Medulla oblongata (tissue), 1 donor: Measurements from ENCODE around the gene DLGAP1.
A peak's percentile ranks its signal among the peaks of the same experiment; 100 is the strongest.
"Not testable (repeated sequence)": the region's sequence is repeated elsewhere in the genome, so short reads cannot be mapped to it uniquely, and the experiment has no call there.

Experiments used
- DNase-seq: peaks from one replicate; pipeline ENCODE4 v3.0.0-alpha.2; 2015; ENCODE audit errors: extremely low spot score

DLGAP1 gene

GRCh38 chr18:3660739-3661515 lies 794.2 kb downstream of the DLGAP1 start:
- DNase-seq: peak; percentile 27

GRCh38 chr18:3658529-3658928 lies 796.6 kb downstream of the DLGAP1 start:
- DNase-seq: no peak

DNA sequence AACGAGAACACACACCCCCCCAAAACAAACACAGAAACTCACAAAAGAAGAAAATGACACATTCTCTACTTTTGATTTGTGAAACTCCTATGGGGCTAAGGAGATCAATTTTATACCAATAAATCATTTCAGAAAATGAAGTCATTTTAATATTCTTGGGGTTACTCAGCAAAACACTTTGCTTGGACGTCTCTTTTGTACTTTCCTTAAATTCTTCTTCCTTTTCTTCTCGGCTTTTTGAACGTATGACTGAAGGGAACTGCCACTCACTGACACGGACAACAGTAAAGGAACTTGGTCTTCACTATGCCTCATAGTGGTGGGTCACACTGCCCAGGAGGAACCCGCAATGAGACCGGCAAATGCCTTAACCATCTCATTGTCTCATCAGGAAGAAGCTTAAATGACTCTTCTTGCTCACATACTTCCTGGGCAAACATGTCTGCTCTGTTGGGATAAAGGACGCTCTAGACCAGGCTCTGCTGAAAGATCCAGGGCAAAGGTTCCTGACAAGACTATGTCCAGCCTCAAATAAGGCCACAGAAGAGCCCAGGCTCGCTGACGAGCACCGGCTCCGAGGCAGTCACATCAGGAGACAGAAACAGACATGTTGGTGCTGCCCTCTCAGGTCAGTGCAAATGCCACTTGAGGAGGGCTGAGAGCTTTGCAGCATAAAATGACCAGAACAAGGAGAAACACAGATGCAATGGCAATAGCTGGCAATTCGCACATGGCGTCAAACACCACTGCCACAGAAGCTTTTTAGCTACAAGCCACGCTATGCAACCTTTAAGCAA lies 799.7 kb downstream of the DLGAP1 start:
- no peak for DNase-seq

DNA sequence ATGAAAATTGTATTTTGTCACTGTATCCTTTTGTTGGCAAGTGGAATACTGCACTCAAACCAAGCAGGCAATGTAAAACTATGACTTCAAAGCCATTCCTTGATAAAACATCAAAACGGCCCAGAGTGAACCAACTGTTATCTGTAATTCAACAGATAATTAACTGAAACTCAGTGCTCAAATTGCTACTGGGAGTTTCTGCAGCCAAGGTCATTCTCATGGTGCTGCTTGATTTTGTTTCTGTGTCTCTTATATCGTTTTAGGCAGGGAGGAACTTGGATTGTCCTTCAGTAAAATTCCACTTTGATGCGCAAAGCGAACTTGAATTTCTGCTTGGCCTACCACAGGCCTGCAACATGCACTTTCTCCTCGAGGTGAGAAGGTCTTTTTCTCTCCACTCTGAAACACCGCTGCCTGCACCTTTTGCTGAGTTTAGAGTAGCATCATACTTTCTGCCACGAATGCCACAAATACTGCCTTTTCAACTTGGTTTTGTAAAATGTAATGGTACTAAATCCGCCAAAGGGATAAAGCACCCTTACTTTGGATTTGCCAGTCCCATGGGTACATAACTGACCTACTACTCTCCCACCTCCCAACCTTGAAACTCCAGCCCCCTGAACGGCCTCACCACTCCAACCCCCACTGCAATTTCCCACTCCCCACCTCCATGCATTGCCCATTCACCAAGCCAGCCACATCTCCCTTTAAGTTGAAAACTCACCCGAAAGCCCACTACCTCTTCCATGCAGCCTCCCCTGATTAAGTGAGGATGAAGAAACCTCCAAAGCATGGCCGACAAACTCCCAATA lies 800.5 kb downstream of the DLGAP1 start:
- DNase-seq: no peak

- DNase-seq: no peak
These were observed 801.2 kb downstream of the DLGAP1 start for GRCh38 chr18:3653851-3654441.

- DNase-seq: peak; percentile 27
These were observed 801.8 kb downstream of the DLGAP1 start for GRCh38 chr18:3653263-3653850.

DNA sequence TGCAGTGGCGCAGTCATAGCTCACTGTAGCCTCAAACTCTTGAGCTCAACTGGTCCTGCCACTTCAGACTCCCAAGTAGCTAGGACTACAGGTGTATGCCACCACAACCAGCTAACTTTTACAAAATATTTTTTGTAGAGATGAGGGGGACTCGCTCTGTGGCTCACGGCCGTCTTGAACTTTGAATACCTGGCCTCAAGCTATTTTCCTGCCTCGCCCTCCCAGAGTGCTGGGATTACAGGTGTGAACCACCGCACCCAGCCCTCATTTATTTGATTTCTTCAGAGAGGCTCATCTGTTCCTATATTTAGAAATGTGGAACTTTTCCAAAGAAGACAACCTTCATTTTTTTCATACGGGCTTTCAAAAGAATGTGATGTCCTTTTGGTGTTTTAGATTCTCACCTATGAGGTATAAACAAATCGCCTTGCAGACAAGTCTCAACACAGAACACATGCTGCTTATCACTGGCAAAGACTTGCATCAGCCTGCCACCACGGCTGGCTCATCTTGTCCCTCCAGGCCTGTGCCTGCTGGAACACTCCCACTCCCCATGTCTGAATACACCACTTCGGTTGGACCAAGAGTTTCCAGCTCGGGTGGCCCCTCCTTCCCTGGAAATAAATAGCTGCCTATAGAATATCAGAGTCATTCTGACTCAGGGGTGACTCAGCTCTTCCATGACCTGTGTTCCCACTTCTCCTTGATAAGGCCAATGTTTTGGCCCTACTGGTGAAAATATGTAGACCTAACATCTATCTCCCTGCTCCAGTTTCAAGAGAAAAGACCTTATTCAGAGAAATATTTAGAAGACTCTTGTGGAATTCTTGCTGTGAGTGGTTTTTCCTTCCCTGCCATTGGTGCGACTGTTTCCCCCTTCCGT lies 802.5 kb downstream of the DLGAP1 start:
- no peak for DNase-seq

DNA sequence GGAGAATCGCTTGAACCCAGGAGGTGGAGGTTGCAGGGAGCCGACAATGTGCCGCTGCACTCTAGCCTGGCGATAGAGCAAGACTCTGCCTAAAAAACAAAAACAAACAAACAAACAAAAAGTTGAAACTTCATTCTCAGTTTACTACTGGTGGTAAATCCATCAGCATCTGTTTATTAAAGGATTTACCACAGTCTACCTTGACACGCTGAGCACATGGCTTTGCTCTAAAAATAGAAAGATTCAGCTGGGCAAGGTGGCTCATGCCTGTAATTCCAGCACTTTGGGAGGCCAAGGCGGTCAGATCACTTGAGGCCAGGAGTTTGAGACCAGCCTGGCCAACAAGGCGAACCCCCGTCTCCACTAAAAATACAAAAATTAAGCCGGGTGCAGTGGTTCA lies 803.8 kb downstream of the DLGAP1 start:
- DNase-seq: no peak

- DNase-seq: not testable (repeated sequence)
These were observed 804.5 kb downstream of the DLGAP1 start for GRCh38 chr18:3650521-3651042.

GRCh38 chr18:3649633-3650426 lies 805.3 kb downstream of the DLGAP1 start:
- no peak for DNase-seq

- no peak for DNase-seq
These were observed 805.9 kb downstream of the DLGAP1 start for GRCh38 chr18:3649135-3649632.

DNA sequence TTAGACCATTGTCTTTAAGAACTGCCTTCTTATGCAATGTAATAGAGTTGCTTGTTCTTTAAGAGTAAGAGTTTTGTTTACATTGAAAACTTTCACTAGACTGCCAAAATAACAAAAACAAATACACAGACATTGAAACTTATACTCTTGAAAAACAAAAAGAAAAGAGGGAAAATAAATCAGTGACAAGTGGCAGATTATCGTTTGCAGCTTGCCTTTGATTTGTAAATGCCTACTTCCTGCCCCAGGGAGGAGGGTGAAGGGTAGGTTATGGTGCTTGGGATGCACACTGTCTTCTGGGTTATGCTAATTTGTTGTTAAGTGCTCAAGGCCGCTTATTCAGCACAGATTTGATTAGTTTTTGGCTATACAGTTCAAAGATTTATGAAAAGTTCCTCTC lies 806.5 kb downstream of the DLGAP1 start:
- no peak for DNase-seq

GRCh38 chr18:3648200-3648599 lies 806.9 kb downstream of the DLGAP1 start:
- no peak for DNase-seq

GRCh38 chr18:3647636-3648035 lies 807.5 kb downstream of the DLGAP1 start:
- no peak for DNase-seq

DNA sequence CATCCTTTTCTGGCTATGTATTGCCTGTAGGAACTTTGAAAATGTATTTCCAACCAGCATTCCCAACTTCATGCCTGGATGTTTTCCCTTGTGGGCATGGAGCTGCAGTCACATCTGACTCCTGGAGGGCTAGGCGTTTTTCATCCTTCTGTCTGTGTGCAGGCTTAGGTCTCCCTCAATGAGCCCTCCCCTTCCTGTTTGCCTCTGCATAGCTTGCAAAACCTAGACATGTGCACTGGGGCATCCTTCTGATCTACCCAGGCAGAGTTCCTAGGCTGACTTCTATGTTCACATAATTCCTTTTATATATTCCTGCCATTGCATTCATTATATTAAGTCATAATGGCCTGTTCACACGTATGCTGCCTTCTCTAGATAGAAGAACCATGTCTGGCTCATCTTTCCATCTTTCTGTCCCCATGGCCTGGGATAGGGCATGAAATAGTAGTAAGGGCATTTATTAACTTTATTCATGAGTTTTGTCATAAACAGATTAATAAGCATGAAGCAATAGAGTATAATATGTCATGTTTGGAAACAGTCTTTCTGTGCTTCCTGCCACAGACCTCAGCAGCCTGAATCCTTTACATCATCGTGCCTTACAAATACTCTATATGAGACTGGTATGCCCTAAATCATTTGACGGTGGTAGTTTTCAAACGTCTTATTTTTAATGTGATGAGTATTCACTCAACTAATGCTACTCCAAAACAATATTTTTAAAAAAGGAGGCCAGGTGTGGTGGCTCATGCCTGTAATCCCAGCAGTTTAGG lies 809.5 kb downstream of the DLGAP1 start:
- no peak for DNase-seq

- DNase-seq: no peak
These were observed 820.7 kb downstream of the DLGAP1 start for GRCh38 chr18:3634250-3634939.

GRCh38 chr18:3631887-3632286 lies 823.2 kb downstream of the DLGAP1 start:
- DNase-seq: no peak
